BJ (cell line): ENCODE data around the gene PPP1R3G. TPM values are rescaled to one million over a fixed set of nuclear protein-coding genes. Genes with fewer than 3 reads are reported as not detected.

Experiments used
- CTCF ChIA-PET: fragments of 350-600 bp; formaldehyde crosslinking; extraction: SDS; loops from one replicate; lab custom pipeline; 2021; ENCODE audit warnings: antibody characterized with exemption, inconsistent platforms; lab: Yijun Ruan, JAX
- POLR2A ChIA-PET: fragments of 300-600 bp; sonication (Branson Sonifier 250); formaldehyde crosslinking; extraction: SDS; loops from one replicate; lab custom pipeline; 2021; ENCODE audit warnings: antibody characterized with exemption; lab: Charles Lee
- DNase-seq: peaks from one replicate; pipeline ENCODE4 v3.0.0-alpha.2; 2011; ENCODE audit warnings: low read depth
- H3K27me3 ChIP-seq: 2 replicates; pipeline ENCODE4 v1.6.0; 2011; ENCODE audit warnings: low read length; ENCODE audit not compliant: control insufficient read depth, insufficient read depth
- H3K36me3 ChIP-seq: 2 replicates; pipeline ENCODE4 v1.5.1; 2011; ENCODE audit warnings: low read length; ENCODE audit not compliant: control insufficient read depth, insufficient read depth
- H3K4me3 ChIP-seq: 2 replicates; pipeline ENCODE4 v1.5.1; 2011; ENCODE audit warnings: low read depth, mild to moderate bottlenecking, control low read depth, low read length
- polyA plus RNA-seq: library from polyadenylated mRNA; depleted of rRNA; stranded (reverse); fragments of >200 nt; gene quantifications from 2 replicates; pipeline ENCODE4 v1.2.3, GENCODE V29; 2011
- TF ChIP-seq, protein P1 (sequence below): IDR thresholded peaks from 2 replicates; pipeline ENCODE4 v1.5.1; 2011; ENCODE audit warnings: low read depth, mild to moderate bottlenecking, control low read depth, inconsistent platforms, low read length, moderate library complexity; ENCODE audit not compliant: insufficient read depth

PPP1R3G gene
- polyA plus RNA-seq, 1 experiment, result 0.50 TPM

- TF ChIP-seq, protein P1, sequence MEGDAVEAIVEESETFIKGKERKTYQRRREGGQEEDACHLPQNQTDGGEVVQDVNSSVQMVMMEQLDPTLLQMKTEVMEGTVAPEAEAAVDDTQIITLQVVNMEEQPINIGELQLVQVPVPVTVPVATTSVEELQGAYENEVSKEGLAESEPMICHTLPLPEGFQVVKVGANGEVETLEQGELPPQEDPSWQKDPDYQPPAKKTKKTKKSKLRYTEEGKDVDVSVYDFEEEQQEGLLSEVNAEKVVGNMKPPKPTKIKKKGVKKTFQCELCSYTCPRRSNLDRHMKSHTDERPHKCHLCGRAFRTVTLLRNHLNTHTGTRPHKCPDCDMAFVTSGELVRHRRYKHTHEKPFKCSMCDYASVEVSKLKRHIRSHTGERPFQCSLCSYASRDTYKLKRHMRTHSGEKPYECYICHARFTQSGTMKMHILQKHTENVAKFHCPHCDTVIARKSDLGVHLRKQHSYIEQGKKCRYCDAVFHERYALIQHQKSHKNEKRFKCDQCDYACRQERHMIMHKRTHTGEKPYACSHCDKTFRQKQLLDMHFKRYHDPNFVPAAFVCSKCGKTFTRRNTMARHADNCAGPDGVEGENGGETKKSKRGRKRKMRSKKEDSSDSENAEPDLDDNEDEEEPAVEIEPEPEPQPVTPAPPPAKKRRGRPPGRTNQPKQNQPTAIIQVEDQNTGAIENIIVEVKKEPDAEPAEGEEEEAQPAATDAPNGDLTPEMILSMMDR, result no peak
- Histone ChIP-seq H3K27me3 (no peaks in the 10 kb centered on the region), H3K4me3 (no peak overlapping the region), H3K36me3 (no peaks in the 10 kb centered on the region)
- ChIA-PET CTCF (interaction anchor here (1.1 kb wide), 1 partner anchor 13 kb away, joined by 3 read pairs; no protein-coding TSS in a partner anchor), POLR2A (no interaction called here)
- no peak for DNase-seq
Observed at GRCh38 chr6:5071216-5071615, 13.9 kb upstream of the PPP1R3G start.

GRCh38 chr6:5072440-5072839 lies 12.7 kb upstream of the PPP1R3G start:
- CTCF ChIA-PET, result no interaction called here
- DNase-seq, result no peak
- H3K27me3 ChIP-seq, result no peaks in the 10 kb centered on the region

GRCh38 chr6:5073992-5074391 lies 11.1 kb upstream of the PPP1R3G start:
- H3K4me3 ChIP-seq, result no peak overlapping the region
- ChIA-PET POLR2A (interaction anchor here (0.7 kb wide), 1 partner anchor 382 kb away, joined by 11 read pairs; no protein-coding TSS in a partner anchor), CTCF (no interaction called here)
- no peaks in the 10 kb centered on the region for H3K27me3 ChIP-seq
- no peak for DNase-seq
- TF ChIP-seq, protein P1, result no peak
- no peaks in the 10 kb centered on the region for H3K36me3 ChIP-seq

More at GRCh38 chr6:5072440-5072839, 12.7 kb upstream of the PPP1R3G start:
- TF ChIP-seq, protein P1, result no peak
- Histone ChIP-seq H3K4me3 (no peak overlapping the region), H3K36me3 (no peaks in the 10 kb centered on the region)
- POLR2A ChIA-PET, result no interaction called here

DNA sequence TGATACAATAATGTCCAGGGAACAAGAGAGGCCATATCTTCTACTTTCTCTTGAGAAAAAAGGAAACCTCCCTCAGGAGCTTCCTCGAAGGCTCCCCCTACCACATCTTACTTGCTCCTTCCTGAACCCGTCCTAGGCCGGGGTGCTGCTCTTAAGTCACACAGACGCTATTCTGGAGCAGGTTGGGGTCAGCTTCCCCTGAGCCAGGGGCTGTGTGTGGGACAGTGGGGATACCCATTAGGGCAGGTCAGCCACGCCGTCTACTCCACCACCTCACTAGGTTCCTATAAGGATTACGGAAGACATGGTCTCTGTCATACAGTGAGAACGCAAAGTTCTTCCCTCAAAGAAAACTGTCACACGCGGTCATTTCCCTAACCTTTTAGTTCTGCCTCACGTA lies 8.2 kb upstream of the PPP1R3G start:
- DNase-seq, result no peak
- CTCF ChIA-PET, result interaction anchor here (0.6 kb wide), 1 partner anchor 72 kb away, joined by 3 read pairs; no protein-coding TSS in a partner anchor
- Histone ChIP-seq H3K4me3 (no peak overlapping the region), H3K36me3 (no peaks in the 10 kb centered on the region), H3K27me3 (no peaks in the 10 kb centered on the region)
- TF ChIP-seq, protein P1, result no peak
- POLR2A ChIA-PET, result no interaction called here

GRCh38 chr6:5078121-5078669 lies 6.9 kb upstream of the PPP1R3G start:
- DNase-seq, result no peak
- TF ChIP-seq, protein P1, result no peak
- CTCF ChIA-PET, result interaction anchor here (0.5 to 1.5 kb wide), 7 partner anchors 12 to 112 kb away, joined by 3 read pairs; no protein-coding TSS in a partner anchor

More at GRCh38 chr6:5078121-5078669, 6.9 kb upstream of the PPP1R3G start:
- Histone ChIP-seq H3K36me3 (no peaks in the 10 kb centered on the region), H3K4me3 (no peak overlapping the region), H3K27me3 (no peaks in the 10 kb centered on the region)
- POLR2A ChIA-PET, result no interaction called here
